ENCODE measurements around the gene MATCAP1.

The MATCAP1 gene

DNA sequence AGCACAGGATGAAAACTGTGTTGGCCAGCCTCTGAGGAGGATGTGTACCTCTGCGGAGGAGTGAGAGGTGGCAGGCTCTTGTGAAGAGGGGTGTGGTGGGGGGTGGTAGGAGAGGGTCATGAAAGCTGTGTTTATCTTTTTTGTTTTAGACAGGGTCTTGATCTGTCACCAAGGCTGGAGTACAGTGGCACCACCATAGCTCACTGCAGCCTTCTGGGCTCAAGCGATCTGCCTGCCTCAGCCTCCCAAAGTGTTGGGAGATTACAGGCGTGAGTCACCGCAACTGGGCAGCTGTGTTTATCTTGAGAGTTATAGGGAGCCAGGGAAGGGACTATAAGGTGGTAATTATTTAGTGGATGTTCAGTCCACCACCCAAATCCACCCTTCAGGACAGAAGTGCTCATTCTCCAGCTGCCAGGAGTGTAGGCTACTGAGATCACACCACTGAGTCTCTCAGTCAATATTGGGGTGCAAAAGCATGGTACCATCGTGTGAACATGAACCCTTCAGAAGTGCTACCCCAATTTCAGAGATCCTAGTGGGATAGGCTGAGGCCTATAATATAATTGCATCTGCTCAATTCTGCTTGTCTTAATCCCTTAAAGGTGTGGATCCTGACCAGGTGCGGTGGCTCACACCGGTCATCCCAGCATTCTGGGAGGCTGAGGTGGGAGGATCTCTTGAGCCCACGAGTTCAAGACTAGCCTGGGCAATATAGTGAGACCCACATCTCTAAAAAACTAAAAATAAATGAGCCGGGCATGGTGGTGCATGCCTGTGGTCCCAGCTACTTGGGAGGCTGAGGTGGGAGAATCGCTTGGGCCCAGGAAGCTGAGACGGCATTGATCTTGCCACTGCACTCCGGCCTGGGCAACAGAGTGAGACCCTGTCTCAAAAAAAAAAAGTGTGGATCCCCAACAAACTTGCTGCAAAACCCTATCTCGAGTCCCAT is 7.0 kb upstream of the MATCAP1 start:
- H4K20me1 ChIP-seq = peaks cover 11 to 42% (median 34%) of the 10 kb centered on the region in 11 experiments; a peak in 21 of 22 replicates
- H3K9me3 ChIP-seq (replicated peaks in 1 of 11) = no peaks in the 10 kb centered on the region
- H3K4me3 ChIP-seq = no peak overlapping the region
- H3K4me1 ChIP-seq = peaks cover 39 to 58% (median 50%) of the 10 kb centered on the region in 10 experiments
- peaks cover 18 to 31% (median 28%) of the 10 kb centered on the region in 11 experiments for H3K36me3 ChIP-seq
- peaks cover 0 to 9% (median 3%) of the 10 kb centered on the region in 11 experiments; a peak in 11 of 22 replicates for H3K27me3 ChIP-seq
- H3K9ac ChIP-seq = no peak overlapping the region
- no peak overlapping the region for H3K27ac ChIP-seq
- peak overlapping the region in 9 of 11 experiments; percentile 49 to 100 (median 81); a peak in 13 of 22 replicates for H3K4me2 ChIP-seq
- TF ChIP-seq Cebpa-rat (IDR thresholded peaks at IDR 0.05) = no peak

DNA sequence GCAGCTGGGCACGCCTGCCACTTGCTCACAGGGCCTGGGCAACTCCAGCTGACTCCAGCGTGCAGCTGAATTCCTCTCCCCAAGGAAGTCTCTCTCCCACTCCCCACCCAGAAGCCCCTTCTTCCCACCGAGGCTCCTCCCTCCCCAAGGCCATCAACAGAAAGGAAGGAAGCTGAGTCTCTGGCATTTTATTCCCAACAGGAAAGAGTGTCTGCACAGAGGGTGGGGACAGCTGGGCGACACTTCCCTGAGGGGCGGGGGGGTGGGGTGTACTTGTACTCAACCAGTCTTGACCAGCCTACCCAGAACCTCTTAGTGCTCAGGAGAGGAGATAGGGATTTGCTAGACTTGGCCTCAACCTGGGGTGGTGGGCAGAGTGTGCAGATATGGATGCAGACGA is 6.3 kb upstream of the MATCAP1 start, which contains the start of gene EXOC3L1:
Gene EXOC3L1, minus strand, starts transcription at position 96 of the 400 bp plus-strand sequence. CDS start 460 bp downstream, outside the sequence.
- no peak for TF ChIP-seq Cebpa-rat (IDR thresholded peaks at IDR 0.05)
- peaks cover 5 to 40% (median 30%) of the 10 kb centered on the region in 11 experiments; a peak in 21 of 22 replicates for H4K20me1 ChIP-seq
- no peak within 1 kb of the TSS for H3K27ac ChIP-seq
- H3K4me2 ChIP-seq = peak within 1 kb of the TSS in 10 of 11 experiments; percentile 9 to 100 (median 68); a peak in 14 of 22 replicates
- peaks cover 2 to 16% (median 8%) of the 10 kb centered on the region in 11 experiments for H3K27me3 ChIP-seq
- H3K9me3 ChIP-seq (replicated peaks in 1 of 11) = no peaks in the 10 kb centered on the region
- no peak within 1 kb of the TSS for H3K4me3 ChIP-seq
- peaks cover 11 to 24% (median 21%) of the 10 kb centered on the region in 11 experiments for H3K36me3 ChIP-seq
- 0 out of 22 replicates have a peak within 1 kb of the TSS, but pooled peaks of 1 of the 11 experiments have one; percentile 24 for H3K9ac ChIP-seq
- peaks cover 40 to 58% (median 53%) of the 10 kb centered on the region in 10 experiments for H3K4me1 ChIP-seq

DNA sequence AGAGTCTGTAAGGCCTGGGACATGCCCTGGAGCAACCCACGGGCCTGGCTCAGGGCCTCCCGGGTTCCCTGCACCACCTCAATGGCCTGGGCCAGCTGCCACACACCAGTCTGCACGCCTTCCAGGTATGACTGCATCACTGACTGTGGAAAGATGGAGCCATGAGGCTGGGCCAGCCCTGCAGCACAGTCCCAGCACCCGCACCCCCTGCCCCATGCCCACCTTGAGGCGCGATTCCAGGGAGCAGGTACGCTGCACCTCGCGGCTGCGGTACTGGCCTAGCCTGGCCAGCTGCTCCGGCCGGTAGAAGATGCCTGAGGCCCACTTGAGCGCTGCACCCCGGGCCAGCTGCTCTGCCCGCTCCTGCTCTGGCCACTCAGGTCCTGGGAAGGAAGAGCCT is 5.0 kb upstream of the MATCAP1 start:
- Histone ChIP-seq H3K4me2 (no peak overlapping the region), H3K27ac (no peak overlapping the region), H3K9me3 (replicated peaks in 1 of 11) (no peaks in the 10 kb centered on the region), H3K36me3 (peaks cover 0 to 11% (median 9%) of the 10 kb centered on the region in 11 experiments; a peak in 17 of 22 replicates), H3K4me1 (peaks cover 43 to 56% (median 53%) of the 10 kb centered on the region in 10 experiments), H3K27me3 (peaks cover 9 to 27% (median 18%) of the 10 kb centered on the region in 11 experiments), H4K20me1 (peaks cover 0 to 37% (median 27%) of the 10 kb centered on the region in 11 experiments; a peak in 21 of 22 replicates), H3K9ac (no peak overlapping the region), H3K4me3 (no peak overlapping the region)
- TF ChIP-seq Cebpa-rat (IDR thresholded peaks at IDR 0.05) = no peak

DNA sequence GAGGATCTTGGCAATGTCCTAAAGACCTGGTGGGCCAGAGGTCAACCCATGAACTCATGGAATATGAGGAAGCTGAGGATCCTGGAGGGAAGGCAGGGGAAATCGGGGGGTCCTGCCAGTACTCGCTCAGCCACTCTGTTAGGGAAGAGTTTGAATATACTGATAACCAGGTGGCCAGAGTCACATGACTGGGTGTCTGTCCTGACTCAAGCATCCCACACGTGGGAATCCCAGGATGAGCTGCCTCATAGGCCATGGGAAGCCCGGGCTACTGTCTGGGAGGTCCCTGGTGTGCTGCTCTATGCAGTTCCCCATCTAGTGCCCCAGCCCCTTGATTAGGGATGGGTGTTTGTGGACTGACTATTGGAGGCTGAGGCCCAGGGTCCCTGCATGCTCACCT is 4.6 kb upstream of the MATCAP1 start:
- no peak overlapping the region for H3K27ac ChIP-seq
- H3K4me2 ChIP-seq = no peak overlapping the region
- H3K4me3 ChIP-seq = no peak overlapping the region
- no peaks in the 10 kb centered on the region for H3K9me3 ChIP-seq (replicated peaks in 1 of 11)
- TF ChIP-seq Cebpa-rat (IDR thresholded peaks at IDR 0.05) = no peak
- H4K20me1 ChIP-seq = peaks cover 0 to 32% (median 22%) of the 10 kb centered on the region in 11 experiments; a peak in 20 of 22 replicates
- peaks cover 9 to 27% (median 18%) of the 10 kb centered on the region in 11 experiments for H3K27me3 ChIP-seq
- H3K36me3 ChIP-seq = peaks cover 0 to 7% (median 4%) of the 10 kb centered on the region in 11 experiments; a peak in 14 of 22 replicates
- H3K9ac ChIP-seq = no peak overlapping the region
- peaks cover 38 to 51% (median 48%) of the 10 kb centered on the region in 10 experiments for H3K4me1 ChIP-seq

DNA sequence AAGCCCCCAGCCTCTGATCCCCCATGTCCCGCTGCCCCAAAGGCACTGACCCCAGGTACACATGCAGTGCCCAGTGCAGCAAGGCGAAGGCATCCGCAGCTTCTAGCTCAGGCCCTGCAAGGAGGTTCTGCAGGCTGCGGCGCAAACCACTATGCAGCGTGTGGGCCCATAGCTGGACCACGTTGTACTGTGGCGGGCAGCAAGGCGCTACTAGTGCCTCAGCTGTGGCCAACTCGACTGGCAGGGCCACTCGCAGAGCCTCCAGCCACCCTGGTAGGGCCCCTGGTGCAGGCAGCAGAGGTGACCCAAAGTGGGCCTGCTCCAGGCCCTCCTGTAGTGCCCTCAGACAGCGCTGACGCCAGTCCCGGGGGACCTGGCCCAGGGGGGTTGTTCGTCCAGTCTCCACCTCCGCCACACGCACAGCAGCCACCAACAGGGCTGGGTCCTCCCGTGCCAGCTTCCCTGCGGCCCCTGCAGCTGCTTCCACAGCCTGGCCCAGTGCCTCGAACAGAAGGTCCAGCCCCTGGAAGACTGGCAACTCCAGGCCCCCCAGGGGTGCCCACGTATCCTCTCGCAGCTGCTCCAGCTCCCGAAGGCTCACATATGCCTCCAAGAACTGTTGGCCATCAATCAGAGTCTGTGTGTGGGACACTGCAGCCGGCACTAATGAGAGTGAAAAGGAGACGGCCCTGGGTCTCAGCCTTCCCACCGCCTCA is 3.6 kb upstream of the MATCAP1 start:
- Histone ChIP-seq H3K9ac (no peak overlapping the region), H3K27ac (no peak overlapping the region), H3K4me3 (no peak overlapping the region), H3K27me3 (peaks cover 9 to 27% (median 18%) of the 10 kb centered on the region in 11 experiments), H3K4me1 (peaks cover 41 to 53% (median 50%) of the 10 kb centered on the region in 10 experiments), H4K20me1 (peaks cover 0 to 31% (median 15%) of the 10 kb centered on the region in 11 experiments; a peak in 18 of 22 replicates), H3K9me3 (replicated peaks in 1 of 11) (no peaks in the 10 kb centered on the region), H3K36me3 (no peaks in the 10 kb centered on the region), H3K4me2 (no peak overlapping the region)
- no peak for TF ChIP-seq Cebpa-rat (IDR thresholded peaks at IDR 0.05)

DNA sequence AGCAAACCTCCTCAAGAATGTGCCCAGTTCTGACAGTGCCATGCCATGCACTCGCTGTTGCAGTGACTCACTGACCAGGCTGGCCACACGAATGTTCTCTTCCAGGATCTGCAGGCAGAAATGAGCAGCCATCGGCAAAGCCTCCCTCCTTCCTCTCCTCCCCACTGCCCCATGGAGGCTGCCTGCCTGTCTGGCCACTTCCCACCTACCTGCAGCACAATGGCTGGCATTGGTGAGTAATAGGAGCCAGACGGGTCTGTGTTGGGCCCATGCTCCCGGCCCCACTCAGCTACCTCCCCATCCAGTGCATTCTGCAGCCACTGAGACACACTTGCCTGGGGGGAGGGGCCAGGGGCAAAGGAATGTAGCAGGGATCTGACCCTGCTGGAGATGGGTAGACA is 2.8 kb upstream of the MATCAP1 start:
- Histone ChIP-seq H3K9me3 (replicated peaks in 1 of 11) (no peaks in the 10 kb centered on the region), H3K4me3 (no peak overlapping the region), H3K9ac (no peak overlapping the region), H3K36me3 (no peaks in the 10 kb centered on the region), H4K20me1 (peaks cover 0 to 39% (median 16%) of the 10 kb centered on the region in 11 experiments; a peak in 17 of 22 replicates), H3K4me1 (peaks cover 45 to 58% (median 55%) of the 10 kb centered on the region in 10 experiments), H3K27me3 (peaks cover 9 to 27% (median 18%) of the 10 kb centered on the region in 11 experiments), H3K27ac (no peak overlapping the region), H3K4me2 (no peak overlapping the region)
- TF ChIP-seq Cebpa-rat (IDR thresholded peaks at IDR 0.05) = no peak

DNA sequence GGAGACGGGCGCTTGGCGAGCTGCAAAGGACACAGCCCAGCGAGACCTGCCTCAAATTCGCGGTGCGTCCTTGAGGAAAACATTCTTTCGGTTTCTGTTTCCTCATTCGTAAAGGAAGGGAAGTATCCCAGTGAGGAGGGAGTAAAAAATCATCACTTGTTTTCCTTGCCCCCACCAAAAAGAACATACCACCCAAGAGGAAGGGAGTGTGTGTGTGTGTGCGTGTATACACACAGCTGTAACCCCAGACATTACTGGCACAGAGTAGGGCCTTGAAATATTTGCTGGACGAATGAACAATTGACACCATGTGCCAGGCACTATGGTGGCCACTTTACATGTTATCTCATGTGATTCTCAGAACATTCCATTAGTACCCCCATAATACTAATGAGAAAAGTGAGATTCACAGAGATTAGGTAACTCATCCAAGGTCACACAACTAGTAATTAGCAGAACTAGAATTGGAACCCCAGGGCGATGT is 1.9 kb upstream of the MATCAP1 start:
- Histone ChIP-seq H3K4me1 (peaks cover 45 to 58% (median 55%) of the 10 kb centered on the region in 10 experiments), H3K27ac (no peak overlapping the region), H3K4me3 (no peak overlapping the region; a peak in 1 of 20 replicates), H3K4me2 (peak overlapping the region; percentile 8 to 100 (median 94); a peak in 14 of 22 replicates), H3K9ac (no peak overlapping the region), H3K9me3 (replicated peaks in 1 of 11) (no peaks in the 10 kb centered on the region), H3K36me3 (peaks cover 0 to 5% (median 0%) of the 10 kb centered on the region in 11 experiments; a peak in 2 of 22 replicates), H4K20me1 (peaks cover 4 to 48% (median 24%) of the 10 kb centered on the region in 11 experiments; a peak in 19 of 22 replicates), H3K27me3 (peaks cover 9 to 27% (median 18%) of the 10 kb centered on the region in 11 experiments)
- no peak for TF ChIP-seq Cebpa-rat (IDR thresholded peaks at IDR 0.05)

DNA sequence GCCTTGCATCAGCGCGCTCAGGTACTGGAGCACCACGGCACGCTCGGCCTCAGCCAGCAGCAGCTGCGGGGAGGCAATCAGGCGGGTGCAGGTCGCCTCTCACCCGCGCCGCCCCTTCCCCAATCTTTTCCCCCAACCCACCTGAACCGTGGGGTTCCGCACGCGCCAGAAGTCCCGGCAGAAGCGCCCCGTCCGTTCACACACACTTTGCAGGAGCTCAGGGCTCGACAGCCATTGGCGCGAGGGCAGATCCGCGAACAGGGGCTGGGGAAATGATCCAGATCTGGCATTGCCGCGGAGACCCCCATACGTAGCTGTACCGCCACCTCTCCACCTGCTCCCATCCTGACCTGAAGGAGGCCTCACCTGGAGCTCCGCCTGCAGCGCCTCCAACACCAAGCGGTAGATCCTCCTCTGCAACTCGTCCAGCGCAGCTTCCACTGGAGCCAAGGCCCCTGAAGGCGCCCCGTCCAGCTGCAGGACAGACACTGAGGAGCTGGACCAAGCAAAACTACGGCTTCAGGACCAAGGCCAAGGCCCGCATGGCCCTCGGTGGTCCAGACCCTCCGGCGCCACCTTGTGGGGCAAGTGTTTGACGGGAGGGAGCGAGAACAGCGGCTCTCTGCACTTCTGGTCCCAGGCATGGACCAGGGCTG is 1.4 kb upstream of the MATCAP1 start:
- peaks cover 0 to 9% (median 0%) of the 10 kb centered on the region in 11 experiments; a peak in 4 of 22 replicates for H3K36me3 ChIP-seq
- peak overlapping the region; percentile 94 to 100 (median 99) for H3K4me2 ChIP-seq
- peaks cover 7 to 53% (median 29%) of the 10 kb centered on the region in 11 experiments; a peak in 20 of 22 replicates for H4K20me1 ChIP-seq
- H3K27me3 ChIP-seq = peaks cover 9 to 27% (median 18%) of the 10 kb centered on the region in 11 experiments
- H3K4me3 ChIP-seq = peak overlapping the region; percentile 61 to 80 (median 71); a peak in 15 of 20 replicates
- no peak for TF ChIP-seq Cebpa-rat (IDR thresholded peaks at IDR 0.05)
- H3K9ac ChIP-seq = peak overlapping the region in 1 of 11 experiments; percentile 90; a peak in 1 of 22 replicates
- H3K27ac ChIP-seq = no peak overlapping the region
- no peaks in the 10 kb centered on the region for H3K9me3 ChIP-seq (replicated peaks in 1 of 11)
- H3K4me1 ChIP-seq = peaks cover 46 to 58% (median 55%) of the 10 kb centered on the region in 10 experiments

Data from BLaER1 treated with 17β-estradiol and CSF1 and Interleukin-3, amounts not matched to agents 10 nM and 100 nM (cell line).